ENCODE results near the gene ITLN2. TPM values are rescaled to one million over a fixed set of nuclear protein-coding genes. Genes with fewer than 3 reads are reported as not detected.
A peak's percentile ranks its signal among the peaks of the same experiment; 100 is the strongest.

The ITLN2 gene
- total and polyA plus RNA-seq, 9 of the 15 experiments (the other 6 are each of a cell fraction or from before 2014, with no cell fraction given) = not detected

GRCh38 chr1:160945079-160945478 is 9.5 kb downstream of the ITLN2 start (continued):
- peak; percentile 82 for TF ChIP-seq BHLHE40 (IDR thresholded peaks at IDR 0.05; ENCODE audit: low read length)
- no peak for TF ChIP-seq E2F4 (CRISPR knock-in tag; IDR thresholded peaks at IDR 0.05; ENCODE audit: low read depth)
- TF ChIP-seq TEAD1 (CRISPR knock-in tag; IDR thresholded peaks at IDR 0.05) = no peak
- TF ChIP-seq TARDBP (IDR thresholded peaks at IDR 0.05) = no peak
- no peak for TF ChIP-seq SUPT5H (IDR thresholded peaks at IDR 0.05)
- TF ChIP-seq, protein P1, sequence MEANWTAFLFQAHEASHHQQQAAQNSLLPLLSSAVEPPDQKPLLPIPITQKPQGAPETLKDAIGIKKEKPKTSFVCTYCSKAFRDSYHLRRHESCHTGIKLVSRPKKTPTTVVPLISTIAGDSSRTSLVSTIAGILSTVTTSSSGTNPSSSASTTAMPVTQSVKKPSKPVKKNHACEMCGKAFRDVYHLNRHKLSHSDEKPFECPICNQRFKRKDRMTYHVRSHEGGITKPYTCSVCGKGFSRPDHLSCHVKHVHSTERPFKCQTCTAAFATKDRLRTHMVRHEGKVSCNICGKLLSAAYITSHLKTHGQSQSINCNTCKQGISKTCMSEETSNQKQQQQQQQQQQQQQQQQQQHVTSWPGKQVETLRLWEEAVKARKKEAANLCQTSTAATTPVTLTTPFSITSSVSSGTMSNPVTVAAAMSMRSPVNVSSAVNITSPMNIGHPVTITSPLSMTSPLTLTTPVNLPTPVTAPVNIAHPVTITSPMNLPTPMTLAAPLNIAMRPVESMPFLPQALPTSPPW (CRISPR knock-in tag; IDR thresholded peaks at IDR 0.05) = peak; percentile 21; the same call in 1 of the 2 replicates
- no peak for TF ChIP-seq RAD21 (CRISPR knock-in tag; conservative IDR thresholded peaks at IDR 0.05 in 1 of 2, IDR thresholded peaks at IDR 0.05 in 1 of 2)
- peak; percentile 52; the same call in 1 of the 2 replicates for TF ChIP-seq POLR2AphosphoS5 (IDR thresholded peaks at IDR 0.05; ENCODE audit: control insufficient read depth, insufficient read depth, low read depth, low read length)
- TF ChIP-seq CREM (IDR thresholded peaks at IDR 0.05; ENCODE audit: low read depth) = peak; percentile 34; the same call in 1 of the 2 replicates
- no peak for TF ChIP-seq ZFP30 (CRISPR knock-in tag; IDR thresholded peaks at IDR 0.05; ENCODE audit: borderline replicate concordance)
- TF ChIP-seq PURB (CRISPR knock-in tag; IDR thresholded peaks at IDR 0.05; ENCODE audit: low read depth) = no peak
- peak; percentile 34; the same call in 1 of the 2 replicates for TF ChIP-seq STAT5A (IDR thresholded peaks at IDR 0.05; ENCODE audit: borderline replicate concordance, low read length)
- peak; percentile 81 for TF ChIP-seq NCOR1 (IDR thresholded peaks at IDR 0.05)
- TF ChIP-seq TEAD4 (IDR thresholded peaks at IDR 0.05; ENCODE audit: low read length) = peak; percentile 90
- no peak for TF ChIP-seq TEAD4 (CRISPR knock-in tag; IDR thresholded peaks at IDR 0.05; ENCODE audit: borderline replicate concordance)
- no peak for TF ChIP-seq ID3 (CRISPR knock-in tag; IDR thresholded peaks at IDR 0.05)
- TF ChIP-seq ID3 (tag; IDR thresholded peaks at IDR 0.05) = no peak
- TF ChIP-seq PKNOX1 (IDR thresholded peaks at IDR 0.05) = 0 out of 2 replicates have a peak, but pooled peaks have one; percentile 15
- no peak for TF ChIP-seq BRCA1 (IDR thresholded peaks at IDR 0.05)
- TF ChIP-seq BRCA1 (CRISPR knock-in tag; IDR thresholded peaks at IDR 0.05) = no peak
- no peak for TF ChIP-seq MIER1 (IDR thresholded peaks at IDR 0.05; ENCODE audit: low read depth)
- TF ChIP-seq HDAC2 (IDR thresholded peaks at IDR 0.05) = 0 out of 2 replicates have a peak, but pooled peaks have one; percentile 40
- TF ChIP-seq ZNF140 (CRISPR knock-in tag; IDR thresholded peaks at IDR 0.05) = no peak
- TF ChIP-seq TAL1 (IDR thresholded peaks at IDR 0.05) = peak; percentile 86
- TF ChIP-seq, protein P2, sequence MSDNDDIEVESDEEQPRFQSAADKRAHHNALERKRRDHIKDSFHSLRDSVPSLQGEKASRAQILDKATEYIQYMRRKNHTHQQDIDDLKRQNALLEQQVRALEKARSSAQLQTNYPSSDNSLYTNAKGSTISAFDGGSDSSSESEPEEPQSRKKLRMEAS (CRISPR knock-in tag; IDR thresholded peaks at IDR 0.05) = peak; percentile 53
- TF ChIP-seq, protein P3, sequence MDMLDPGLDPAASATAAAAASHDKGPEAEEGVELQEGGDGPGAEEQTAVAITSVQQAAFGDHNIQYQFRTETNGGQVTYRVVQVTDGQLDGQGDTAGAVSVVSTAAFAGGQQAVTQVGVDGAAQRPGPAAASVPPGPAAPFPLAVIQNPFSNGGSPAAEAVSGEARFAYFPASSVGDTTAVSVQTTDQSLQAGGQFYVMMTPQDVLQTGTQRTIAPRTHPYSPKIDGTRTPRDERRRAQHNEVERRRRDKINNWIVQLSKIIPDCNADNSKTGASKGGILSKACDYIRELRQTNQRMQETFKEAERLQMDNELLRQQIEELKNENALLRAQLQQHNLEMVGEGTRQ (CRISPR knock-in tag; IDR thresholded peaks at IDR 0.05) = no peak
- no peak for TF ChIP-seq ZNF778 (CRISPR knock-in tag; IDR thresholded peaks at IDR 0.05)
